NCI-H2107 (cell line): Measurements from ENCODE around the gene ANK3.

Source experiments
- DNase-seq: peaks from one replicate; lab custom pipeline; 2025; lab: John Stamatoyannopoulos, UW

Gene ANK3

GRCh38 chr10:60280475-60280874 lies 109.2 kb downstream of the ANK3 start:
- DNase-seq, result no peak

- no peak for DNase-seq
Observed at GRCh38 chr10:60277656-60278055, 112.0 kb downstream of the ANK3 start.

- no peak for DNase-seq
Observed at GRCh38 chr10:60276232-60276631, 113.4 kb downstream of the ANK3 start.

GRCh38 chr10:60271319-60272040 lies 118.2 kb downstream of the ANK3 start:
- no peak for DNase-seq

GRCh38 chr10:60270426-60270825 lies 119.2 kb downstream of the ANK3 start:
- DNase-seq, result no peak

- DNase-seq, result no peak
Observed at GRCh38 chr10:60267802-60268201, 121.9 kb downstream of the ANK3 start.

GRCh38 chr10:60266513-60266912 lies 123.2 kb downstream of the ANK3 start:
- no peak for DNase-seq

- no peak for DNase-seq
Observed at GRCh38 chr10:60262647-60263126, 127.0 kb downstream of the ANK3 start.

GRCh38 chr10:60260321-60260720 lies 129.4 kb downstream of the ANK3 start:
- no peak for DNase-seq

GRCh38 chr10:60258429-60258797 lies 131.3 kb downstream of the ANK3 start:
- no peak for DNase-seq

GRCh38 chr10:60257767-60258428 lies 131.8 kb downstream of the ANK3 start:
- no peak for DNase-seq

- no peak for DNase-seq
Observed at GRCh38 chr10:60254776-60255175, 134.9 kb downstream of the ANK3 start.

GRCh38 chr10:60253484-60253883 lies 136.2 kb downstream of the ANK3 start:
- DNase-seq, result no peak

GRCh38 chr10:60252688-60253087 lies 137.0 kb downstream of the ANK3 start:
- DNase-seq, result no peak

- no peak for DNase-seq
Observed at GRCh38 chr10:60246382-60246781, 143.3 kb downstream of the ANK3 start.

GRCh38 chr10:60239228-60239627 lies 150.4 kb downstream of the ANK3 start:
- DNase-seq, result no peak

GRCh38 chr10:60238759-60239100 lies 150.9 kb downstream of the ANK3 start:
- no peak for DNase-seq

- DNase-seq, result no peak
Observed at GRCh38 chr10:60237977-60238758, 151.5 kb downstream of the ANK3 start.

- DNase-seq, result no peak
Observed at GRCh38 chr10:60236869-60237524, 152.7 kb downstream of the ANK3 start.

GRCh38 chr10:60235001-60235400 lies 154.7 kb downstream of the ANK3 start:
- peak; percentile 7 for DNase-seq

GRCh38 chr10:60234551-60234950 lies 155.1 kb downstream of the ANK3 start:
- DNase-seq, result no peak

- DNase-seq, result no peak
Observed at GRCh38 chr10:60230892-60231291, 158.8 kb downstream of the ANK3 start.
